Fibroblast of upper back skin (primary cell): ENCODE data around the gene C1QTNF1.
"Not testable (repeated sequence)": the region's sequence is repeated elsewhere in the genome, so short reads cannot be mapped to it uniquely, and the experiment has no call there.

ENCODE experiments used
- DNase-seq: peaks from one replicate; pipeline ENCODE4 v3.0.0-alpha.2; 2013

Gene C1QTNF1

GRCh38 chr17:79026376-79027273 lies 2.7 kb downstream of the C1QTNF1 start:
- peak; percentile 69 for DNase-seq

- DNase-seq, result no peak
Observed at GRCh38 chr17:79027274-79027924, 3.4 kb downstream of the C1QTNF1 start.

- DNase-seq, result peak; percentile 20
Observed at GRCh38 chr17:79027925-79028491, 4.0 kb downstream of the C1QTNF1 start.

- DNase-seq, result no peak
Observed at GRCh38 chr17:79028496-79029326, 4.7 kb downstream of the C1QTNF1 start.

GRCh38 chr17:79029327-79030009 lies 5.5 kb downstream of the C1QTNF1 start:
- DNase-seq, result no peak

GRCh38 chr17:79030636-79031035 lies 6.7 kb downstream of the C1QTNF1 start:
- DNase-seq, result not testable (repeated sequence)

- DNase-seq, result no peak
Observed at GRCh38 chr17:79031996-79032875, 8.3 kb downstream of the C1QTNF1 start.

GRCh38 chr17:79033046-79033616 lies 9.2 kb downstream of the C1QTNF1 start:
- no peak for DNase-seq

GRCh38 chr17:79033741-79034501 lies 10.0 kb downstream of the C1QTNF1 start:
- DNase-seq, result no peak

GRCh38 chr17:79034931-79035485 lies 11.0 kb downstream of the C1QTNF1 start:
- no peak for DNase-seq

- DNase-seq, result no peak
Observed at GRCh38 chr17:79035686-79036085, 11.7 kb downstream of the C1QTNF1 start.

- DNase-seq, result no peak
Observed at GRCh38 chr17:79036181-79036580, 12.2 kb downstream of the C1QTNF1 start.

GRCh38 chr17:79036596-79036995 lies 12.6 kb downstream of the C1QTNF1 start:
- peak; percentile 75 for DNase-seq

GRCh38 chr17:79038545-79039135 lies 14.7 kb downstream of the C1QTNF1 start:
- peak; percentile 91 for DNase-seq

- no peak for DNase-seq
Observed at GRCh38 chr17:79039171-79039570, 15.2 kb downstream of the C1QTNF1 start.

- no peak for DNase-seq
Observed at GRCh38 chr17:79039886-79040285, 15.9 kb downstream of the C1QTNF1 start.

- no peak for DNase-seq
Observed at GRCh38 chr17:79041041-79041570, 17.1 kb downstream of the C1QTNF1 start.

- DNase-seq, result peak; percentile 69
Observed at GRCh38 chr17:79041723-79042420, 17.9 kb downstream of the C1QTNF1 start.
